Right renal cortex interstitium (tissue), 3 donors: ENCODE measurements around the gene ARHGAP42. TPM values are rescaled to one million over a fixed set of nuclear protein-coding genes. Genes with fewer than 3 reads are reported as not detected.

Experiments
- DNase-seq, 3 donors: peaks; one replicate each; pipeline ENCODE4 v3.0.0-alpha.2; 2013; ENCODE audit warnings: low read depth in 3 of 3, low spot score in 2 of 3
- polyA plus RNA-seq, 3 donors: library from polyadenylated mRNA; unstranded; fragments of 120-200 nt; gene quantifications; one replicate each; pipeline ENCODE4 v1.2.1, GENCODE V29; 2013; ENCODE audit not compliant: insufficient read length in 3 of 3

Gene ARHGAP42
- polyA plus RNA-seq, 3 donors, result 29.4 to 33.9 (median 32.3) TPM

GRCh38 chr11:100903284-100903683 is 216.2 kb downstream of the ARHGAP42 start:
- DNase-seq, result no peak

- DNase-seq, result no peak
Observed at GRCh38 chr11:100905684-100906083, 218.6 kb downstream of the ARHGAP42 start.

- no peak for DNase-seq
Observed at GRCh38 chr11:100908746-100909145, 221.7 kb downstream of the ARHGAP42 start.

GRCh38 chr11:100910808-100911207 is 223.7 kb downstream of the ARHGAP42 start:
- no peak for DNase-seq

- no peak for DNase-seq
Observed at GRCh38 chr11:100914415-100915110, 227.5 kb downstream of the ARHGAP42 start.

- DNase-seq, result peak in 1 of 3 donors; percentile 19
Observed at GRCh38 chr11:100918551-100919500, 231.7 kb downstream of the ARHGAP42 start.

- DNase-seq, result no peak
Observed at GRCh38 chr11:100920593-100920992, 233.5 kb downstream of the ARHGAP42 start.

GRCh38 chr11:100922121-100922520 is 235.0 kb downstream of the ARHGAP42 start:
- no peak for DNase-seq

- DNase-seq, result no peak
Observed at GRCh38 chr11:100923555-100923954, 236.5 kb downstream of the ARHGAP42 start.

GRCh38 chr11:100925935-100926334 is 238.8 kb downstream of the ARHGAP42 start:
- DNase-seq, result no peak

- DNase-seq, result no peak
Observed at GRCh38 chr11:100927579-100927978, 240.5 kb downstream of the ARHGAP42 start.

- no peak for DNase-seq
Observed at GRCh38 chr11:100928426-100928825, 241.3 kb downstream of the ARHGAP42 start.

GRCh38 chr11:100929377-100929776 is 242.3 kb downstream of the ARHGAP42 start:
- no peak for DNase-seq

- DNase-seq, result no peak
Observed at GRCh38 chr11:100930185-100930778, 243.2 kb downstream of the ARHGAP42 start.

- no peak for DNase-seq
Observed at GRCh38 chr11:100932474-100933100, 245.5 kb downstream of the ARHGAP42 start.

- DNase-seq, result no peak
Observed at GRCh38 chr11:100936781-100937180, 249.7 kb downstream of the ARHGAP42 start.

- no peak for DNase-seq
Observed at GRCh38 chr11:100939571-100939970, 252.5 kb downstream of the ARHGAP42 start.

- DNase-seq, result no peak
Observed at GRCh38 chr11:100940111-100940510, 253.0 kb downstream of the ARHGAP42 start.

GRCh38 chr11:100941033-100941432 is 253.9 kb downstream of the ARHGAP42 start:
- no peak for DNase-seq

GRCh38 chr11:100942016-100942415 is 254.9 kb downstream of the ARHGAP42 start:
- no peak for DNase-seq

- peak in 1 of 3 donors; percentile 15 for DNase-seq
Observed at GRCh38 chr11:100948936-100949335, 261.8 kb downstream of the ARHGAP42 start.
